Epithelial cell of prostate (primary cell): ENCODE measurements around the gene TPO.
"Not testable (repeated sequence)": the region's sequence is repeated elsewhere in the genome, so short reads cannot be mapped to it uniquely, and the experiment has no call there.

Experiments
- DNase-seq: peaks from one replicate; pipeline ENCODE4 v3.0.0-alpha.2; 2011; ENCODE audit warnings: low read depth, low spot score
- H3K27ac ChIP-seq: fragments of 450-650 bp; 2 replicates; pipeline ENCODE4 v1.5.1; 2017; ENCODE audit warnings: mild to moderate bottlenecking

The TPO gene

DNA sequence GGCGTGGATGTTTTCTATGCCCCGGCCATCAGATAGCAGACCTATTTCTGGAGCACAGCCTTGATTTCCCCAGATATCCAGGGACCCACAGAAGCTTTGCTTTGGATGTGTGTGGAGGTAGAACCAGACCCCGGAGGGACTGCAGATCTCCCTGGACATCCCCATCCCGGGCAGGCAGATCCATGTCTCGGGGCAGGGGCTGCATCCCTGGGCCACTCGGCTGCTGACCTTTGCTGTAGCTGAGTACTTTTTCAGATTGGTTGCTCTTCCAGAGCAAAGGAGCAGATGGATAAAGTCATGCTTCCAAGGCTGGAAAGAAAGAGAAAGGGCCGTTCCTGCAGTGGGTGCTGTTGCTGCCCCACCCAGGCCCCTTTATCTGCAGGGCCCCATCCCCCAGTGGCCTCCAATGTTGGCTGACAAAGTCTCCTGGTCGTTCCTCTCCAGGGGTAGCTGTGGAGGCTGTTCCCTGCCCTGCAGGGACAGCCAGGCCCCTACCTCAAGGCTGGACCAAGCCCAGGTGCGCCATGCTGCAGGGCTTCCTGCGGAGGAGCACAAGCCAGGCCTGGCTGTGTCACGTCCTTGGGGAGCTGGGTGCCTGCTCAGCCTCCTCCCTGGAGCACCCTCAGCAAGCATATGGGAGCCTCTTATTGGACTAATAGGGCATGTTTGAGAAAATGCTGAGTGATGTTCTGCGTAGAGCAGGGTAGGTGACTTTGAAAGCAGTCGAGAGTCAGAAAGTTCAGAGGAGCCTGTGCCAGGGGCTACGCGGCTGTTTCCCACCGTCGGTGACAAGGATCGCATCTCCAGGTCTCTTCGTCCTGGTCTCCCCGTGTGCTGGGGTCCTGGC lies 68.4 kb downstream of the TPO start:
- no peak overlapping the region for H3K27ac ChIP-seq
- DNase-seq = no peak

DNA sequence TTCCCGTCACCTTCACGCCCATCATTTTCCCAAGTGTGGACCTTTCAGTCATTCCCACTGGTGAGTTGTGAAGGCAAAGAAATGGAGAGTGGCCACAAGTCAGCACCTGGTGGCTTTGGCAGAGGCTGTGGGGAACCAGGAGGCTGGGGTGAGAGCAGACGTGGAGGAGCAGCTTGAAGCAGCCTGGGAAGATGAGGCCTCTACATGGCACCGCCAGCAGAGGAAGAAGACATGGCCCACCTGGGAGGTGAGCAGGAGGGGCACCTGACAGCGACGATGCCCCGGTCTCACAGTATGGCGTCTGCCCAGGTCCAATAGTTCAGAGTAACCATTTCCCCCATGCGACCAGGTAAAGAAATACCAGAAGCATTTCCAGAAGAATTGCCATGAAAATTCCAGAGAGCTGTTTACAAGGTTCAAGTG lies 69.0 kb downstream of the TPO start:
- H3K27ac ChIP-seq = no peak overlapping the region
- DNase-seq = no peak

DNA sequence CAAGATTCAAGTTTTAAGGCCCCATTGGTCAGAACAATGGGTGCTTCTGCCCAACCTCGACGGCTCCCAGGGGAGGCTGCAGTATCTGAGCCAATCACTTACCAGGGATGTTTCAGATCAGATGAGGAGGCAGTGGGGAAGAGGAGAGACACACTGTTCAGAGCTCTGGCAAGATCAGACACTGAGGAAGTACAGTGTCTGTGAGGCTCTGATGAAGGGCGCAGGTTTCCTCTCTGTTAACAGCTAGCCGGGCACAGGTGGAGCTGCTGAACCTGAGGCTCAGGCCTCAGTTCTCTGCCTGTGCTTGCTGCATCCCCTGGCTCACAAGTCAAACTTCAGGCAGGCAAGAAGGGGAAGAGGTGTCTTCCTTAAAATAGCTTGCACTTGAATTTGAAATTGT lies 69.7 kb downstream of the TPO start:
- no peak overlapping the region for H3K27ac ChIP-seq
- no peak for DNase-seq

DNA sequence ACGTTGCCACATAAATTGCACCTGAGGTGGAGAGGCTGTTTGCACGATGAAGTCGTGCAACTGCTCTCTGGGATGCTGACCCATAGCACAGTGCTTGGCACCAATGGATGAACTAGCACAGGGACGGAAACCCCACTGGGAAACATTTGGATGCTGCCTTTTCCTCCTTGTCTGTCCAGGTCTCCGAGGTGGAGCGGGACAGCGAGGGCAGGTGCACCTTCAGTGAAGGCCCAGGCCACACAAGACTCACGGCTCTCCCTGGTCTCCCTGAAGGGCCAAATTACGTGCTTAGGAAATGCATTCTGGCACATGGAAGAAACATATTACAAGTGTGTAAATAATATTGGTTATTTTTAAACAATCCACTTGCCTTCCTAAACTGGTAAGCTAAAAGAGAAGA lies 70.3 kb downstream of the TPO start:
- H3K27ac ChIP-seq = no peak overlapping the region
- DNase-seq = no peak

DNA sequence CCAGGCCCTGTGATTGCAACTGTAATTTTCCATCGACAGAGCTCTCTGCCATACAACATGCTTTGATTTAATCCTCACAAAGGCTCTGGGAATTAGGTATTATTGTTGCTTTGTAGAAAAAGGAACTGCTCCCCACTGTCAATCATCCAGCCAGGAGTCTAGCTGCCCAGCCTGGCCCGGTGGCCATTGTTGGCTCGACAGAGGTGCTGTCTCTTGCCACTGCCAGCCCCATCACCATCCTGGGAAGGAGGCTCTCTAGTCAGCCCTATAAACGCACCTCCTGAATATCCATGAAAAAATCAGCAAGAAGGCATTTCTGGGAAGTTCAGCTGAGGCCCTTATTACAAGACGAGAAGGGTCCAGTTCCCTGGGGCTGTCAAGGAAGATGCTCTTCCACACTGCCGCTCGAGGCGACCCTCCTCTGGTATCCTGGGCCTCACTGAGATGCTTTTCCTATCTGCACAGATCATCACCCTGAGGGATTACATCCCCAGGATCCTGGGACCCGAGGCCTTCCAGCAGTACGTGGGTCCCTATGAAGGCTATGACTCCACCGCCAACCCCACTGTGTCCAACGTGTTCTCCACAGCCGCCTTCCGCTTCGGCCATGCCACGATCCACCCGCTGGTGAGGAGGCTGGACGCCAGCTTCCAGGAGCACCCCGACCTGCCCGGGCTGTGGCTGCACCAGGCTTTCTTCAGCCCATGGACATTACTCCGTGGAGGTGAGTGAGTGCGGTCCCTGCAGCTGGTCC lies 71.0 kb downstream of the TPO start:
- DNase-seq = no peak
- no peak overlapping the region for H3K27ac ChIP-seq

DNA sequence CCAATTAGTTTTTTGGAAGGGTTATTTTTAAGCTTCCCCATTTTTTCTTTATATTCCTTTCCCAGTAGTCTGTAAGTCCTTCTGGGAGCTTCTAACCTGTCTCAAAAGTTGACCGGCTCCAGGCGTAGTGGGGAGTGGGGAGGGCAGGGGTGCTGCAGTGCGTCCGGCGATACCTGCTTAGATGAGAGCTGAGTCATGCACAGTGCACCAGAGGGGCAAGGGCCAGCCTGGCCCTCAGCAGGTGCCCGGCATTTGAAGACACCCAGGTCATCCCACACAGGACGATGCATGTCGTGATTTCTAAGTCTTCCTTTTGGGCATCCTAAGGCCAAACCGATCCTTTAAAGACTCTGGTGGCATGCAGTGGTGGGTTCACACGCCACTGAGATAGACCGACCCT lies 73.4 kb downstream of the TPO start:
- no peak for DNase-seq
- no peak overlapping the region for H3K27ac ChIP-seq

DNA sequence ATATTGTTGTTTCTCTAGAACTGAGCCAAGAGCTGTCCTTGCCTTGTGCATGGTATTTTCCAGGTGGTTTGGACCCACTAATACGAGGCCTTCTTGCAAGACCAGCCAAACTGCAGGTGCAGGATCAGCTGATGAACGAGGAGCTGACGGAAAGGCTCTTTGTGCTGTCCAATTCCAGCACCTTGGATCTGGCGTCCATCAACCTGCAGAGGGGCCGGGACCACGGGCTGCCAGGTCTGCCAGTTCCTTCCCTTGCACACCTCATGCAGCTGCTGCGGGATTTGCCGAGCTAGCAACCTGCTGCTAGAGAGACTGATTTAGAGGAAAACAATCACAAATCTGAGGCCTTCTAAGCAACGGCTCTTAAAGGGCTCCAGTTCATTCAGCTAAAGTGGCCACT lies 74.5 kb downstream of the TPO start:
- DNase-seq = no peak
- H3K27ac ChIP-seq = no peak overlapping the region

DNA sequence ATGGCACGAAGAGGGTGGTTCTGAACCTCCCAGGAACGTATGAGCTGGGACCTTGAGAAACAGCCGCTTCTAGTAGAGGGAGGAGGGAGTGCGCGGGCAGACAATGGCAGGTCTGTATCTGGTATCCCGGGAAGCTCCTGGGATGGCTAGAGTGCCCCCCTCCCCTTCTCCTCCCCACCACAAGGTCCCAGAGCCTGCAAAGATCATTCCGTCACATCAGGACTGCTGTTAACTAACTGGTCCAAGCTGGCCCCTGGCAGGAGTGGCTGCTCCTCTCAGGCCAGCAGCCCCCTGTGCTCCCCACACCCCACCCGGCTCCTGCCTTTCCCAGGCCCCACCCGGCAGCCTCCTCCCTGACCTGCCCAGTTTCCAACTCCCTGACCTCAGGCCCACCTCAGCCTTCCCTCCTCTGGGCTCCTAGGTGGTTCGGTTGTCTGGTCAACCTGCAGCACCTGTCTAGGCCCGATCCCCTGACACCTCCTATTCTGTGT lies 75.0 kb downstream of the TPO start:
- DNase-seq = no peak

DNA sequence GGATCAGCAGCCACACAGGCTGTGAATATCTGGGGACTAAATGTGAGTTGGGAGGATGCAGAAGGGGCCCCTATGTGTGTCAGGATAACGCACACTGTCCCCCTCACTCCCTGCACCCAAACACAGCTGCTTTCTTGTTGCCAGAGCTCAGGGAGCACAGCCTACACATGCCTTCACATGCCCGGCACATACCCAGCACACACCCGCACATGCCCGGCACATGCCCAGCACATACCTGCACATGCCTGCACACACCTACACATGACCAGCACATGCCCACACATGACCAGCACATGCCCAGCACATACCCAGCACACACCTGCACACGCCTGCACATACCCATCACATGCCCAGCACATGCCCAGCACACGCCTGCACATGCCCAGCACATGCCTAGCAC lies 75.6 kb downstream of the TPO start:
- no peak for DNase-seq
- no peak overlapping the region for H3K27ac ChIP-seq

More for the DNA sequence above, 75.0 kb downstream of the TPO start:
- H3K27ac ChIP-seq = no peak overlapping the region

DNA sequence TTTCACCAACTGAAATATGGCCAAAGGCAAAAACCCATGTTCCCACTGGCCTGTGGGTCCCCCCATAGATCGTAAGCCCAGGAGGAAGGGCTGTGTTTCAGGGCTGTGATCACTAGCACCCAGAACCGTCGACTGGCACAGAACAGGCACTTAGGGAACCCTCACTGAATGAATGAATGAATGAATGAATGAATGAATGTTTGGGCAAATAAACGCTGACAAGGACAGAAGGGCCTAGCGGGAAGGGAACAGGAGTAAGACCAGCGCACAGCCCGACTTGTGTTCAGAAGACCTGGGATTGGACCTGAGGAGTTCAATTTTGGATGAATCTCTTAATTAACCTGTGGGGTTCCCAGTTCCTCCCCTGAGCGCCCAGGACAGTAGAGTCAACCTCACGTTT lies 76.2 kb downstream of the TPO start:
- no peak for DNase-seq

DNA sequence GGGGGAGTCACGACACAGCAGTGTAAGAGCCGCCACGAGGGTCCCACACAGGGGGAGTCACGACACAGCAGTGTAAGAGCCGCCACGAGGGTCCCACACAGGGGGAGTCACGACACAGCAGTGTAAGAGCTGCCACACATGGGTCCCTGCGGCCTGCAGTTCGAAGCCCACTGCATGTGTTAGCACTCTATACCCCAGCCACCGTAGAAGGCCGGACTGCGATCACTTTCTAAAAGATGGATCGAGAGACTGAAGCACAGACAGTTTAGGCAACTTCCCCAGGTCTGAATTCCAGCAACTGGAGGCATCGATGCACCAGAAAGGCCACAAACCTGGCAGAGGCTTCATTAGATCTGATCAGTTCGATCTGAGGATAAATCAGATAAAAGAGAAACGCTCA lies 77.1 kb downstream of the TPO start:
- H3K27ac ChIP-seq, DNase-seq: not testable (repeated sequence)

More for the DNA sequence above, 76.2 kb downstream of the TPO start:
- no peak overlapping the region for H3K27ac ChIP-seq

DNA sequence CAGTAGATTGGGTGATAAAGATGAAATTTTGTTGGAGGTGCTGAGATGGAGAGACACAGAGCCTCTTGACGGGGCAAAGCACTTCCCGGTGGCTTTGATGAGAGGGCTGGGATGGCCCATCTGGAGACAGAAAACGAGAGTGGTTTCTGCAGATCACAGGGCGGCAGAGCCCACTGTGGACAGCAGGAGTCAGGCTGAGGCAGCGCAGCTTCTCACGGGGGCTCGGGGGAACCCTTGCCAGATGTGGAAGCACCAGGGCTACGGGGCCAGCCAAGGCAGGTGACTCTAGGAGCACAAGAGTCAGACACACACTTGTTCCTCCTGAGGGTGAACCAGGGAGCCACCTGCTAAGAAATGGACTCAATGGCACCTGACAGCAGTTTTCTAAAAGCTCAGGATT lies 78.5 kb downstream of the TPO start:
- no peak overlapping the region for H3K27ac ChIP-seq
- no peak for DNase-seq

DNA sequence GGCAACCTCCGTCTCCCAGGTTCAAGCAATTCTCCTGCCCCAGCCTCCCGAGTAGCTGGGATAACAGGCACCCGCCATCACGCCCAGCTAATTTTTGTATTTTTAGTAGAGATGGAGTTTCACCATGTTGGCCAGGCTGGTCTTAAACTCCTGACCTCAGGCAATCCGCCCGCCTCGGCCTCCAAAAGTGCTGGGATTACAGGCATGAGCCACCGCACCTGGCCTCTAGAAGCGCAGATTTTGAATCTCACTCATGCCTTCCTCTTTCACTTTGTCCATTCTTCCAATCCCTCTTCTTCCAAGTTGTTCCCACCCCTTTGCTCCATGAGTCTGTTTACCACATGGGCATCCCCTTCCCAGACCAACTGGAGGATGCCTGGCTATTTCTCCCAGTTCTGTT lies 79.0 kb downstream of the TPO start:
- H3K27ac ChIP-seq, DNase-seq: not testable (repeated sequence)

DNA sequence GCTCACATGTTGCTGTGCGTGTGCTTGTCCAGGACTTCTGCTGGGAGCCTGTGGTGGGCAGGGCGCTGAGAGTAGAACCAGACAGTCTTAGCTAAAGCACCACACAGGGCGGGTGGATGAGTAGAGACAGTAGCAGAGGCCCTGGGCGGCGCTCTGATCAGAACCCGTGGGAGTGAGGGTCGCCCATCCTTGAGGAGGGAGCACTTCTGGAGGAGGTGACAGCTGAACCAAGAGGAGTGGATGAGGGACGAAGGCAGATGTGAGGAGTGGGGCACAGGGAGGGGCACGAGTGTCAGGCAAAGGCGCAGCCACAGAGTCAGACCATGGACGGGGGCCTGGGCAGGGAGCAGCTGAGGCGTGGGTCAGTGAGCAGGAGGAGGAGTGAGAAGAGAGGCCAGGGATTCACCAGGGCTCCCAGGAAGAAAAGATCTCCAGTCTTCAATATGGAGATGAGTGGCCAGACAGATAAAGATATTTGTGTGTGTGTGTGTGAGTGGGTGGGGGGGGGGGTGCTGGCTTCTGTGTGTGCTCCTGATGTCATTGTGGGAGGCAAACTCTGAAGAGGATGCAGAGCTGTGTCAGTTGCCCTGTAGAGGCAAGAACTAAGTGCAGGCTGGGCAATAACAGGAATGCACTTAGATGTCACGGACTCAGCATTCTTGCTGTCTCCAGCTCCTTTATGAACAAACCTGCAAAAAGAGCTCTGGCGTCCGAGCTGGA lies 79.6 kb downstream of the TPO start:
- no peak for DNase-seq
- H3K27ac ChIP-seq = no peak overlapping the region

DNA sequence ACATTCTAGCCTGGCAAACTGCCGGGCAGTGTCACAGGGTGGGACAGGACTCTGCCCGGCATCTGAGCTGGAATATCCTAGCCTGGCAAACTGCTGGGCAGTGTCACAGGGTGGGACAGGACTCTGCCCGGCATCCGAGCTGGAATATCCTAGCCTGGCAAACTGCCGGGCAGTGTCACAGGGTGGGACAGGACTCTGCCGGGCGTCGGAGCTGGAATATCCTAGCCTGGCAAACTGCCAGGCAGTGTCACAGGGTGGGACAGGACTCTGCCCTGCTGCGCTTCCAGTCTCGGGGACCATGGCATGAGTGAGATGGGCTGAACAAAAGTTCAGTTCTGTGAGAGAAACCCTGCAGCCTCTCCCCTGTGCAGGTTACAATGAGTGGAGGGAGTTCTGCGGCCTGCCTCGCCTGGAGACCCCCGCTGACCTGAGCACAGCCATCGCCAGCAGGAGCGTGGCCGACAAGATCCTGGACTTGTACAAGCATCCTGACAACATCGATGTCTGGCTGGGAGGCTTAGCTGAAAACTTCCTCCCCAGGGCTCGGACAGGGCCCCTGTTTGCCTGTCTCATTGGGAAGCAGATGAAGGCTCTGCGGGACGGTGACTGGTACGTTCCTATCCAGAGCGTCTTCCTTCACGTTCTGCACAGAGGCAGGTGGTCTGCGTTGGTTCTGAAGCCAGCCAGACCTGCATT lies 80.3 kb downstream of the TPO start:
- DNase-seq = no peak
- H3K27ac ChIP-seq = no peak overlapping the region

DNA sequence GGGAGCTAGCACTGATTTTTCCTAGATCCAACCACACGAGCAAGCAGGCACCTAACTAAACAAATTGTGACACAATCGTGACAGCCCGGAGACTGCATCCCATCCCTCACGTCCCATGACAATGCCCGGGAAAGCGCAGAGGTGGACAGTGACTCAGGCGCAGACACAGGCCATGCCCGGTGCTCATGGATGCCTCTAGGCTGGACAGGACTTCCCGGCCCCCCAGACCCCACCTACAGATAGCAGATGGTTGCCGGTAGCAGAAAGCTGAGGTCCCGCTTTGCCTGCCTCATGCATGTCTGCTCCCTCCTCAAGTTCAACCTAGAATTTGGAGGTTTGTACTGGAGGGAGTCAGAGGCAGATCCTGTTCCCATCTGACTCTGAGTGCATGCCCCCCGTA lies 81.0 kb downstream of the TPO start:
- no peak for DNase-seq
- H3K27ac ChIP-seq = no peak overlapping the region

DNA sequence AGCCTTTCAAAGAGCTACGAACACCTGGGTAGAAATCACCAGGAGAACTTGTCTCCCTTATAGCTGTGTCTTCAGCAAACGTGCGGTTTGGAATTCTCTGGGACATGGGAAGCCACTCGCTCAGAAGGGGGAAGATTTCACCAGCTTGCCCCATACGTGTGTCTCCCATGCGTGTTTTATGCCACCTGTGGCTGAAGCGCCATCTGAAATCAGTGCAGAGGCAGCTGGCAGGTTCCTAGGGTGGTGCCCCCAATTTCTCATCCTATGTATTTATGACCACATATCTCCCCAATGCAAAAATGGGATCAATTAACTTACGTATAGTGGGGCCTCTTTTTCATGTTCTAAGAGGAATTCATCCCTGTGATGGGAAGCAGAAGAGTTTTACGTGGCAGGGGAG lies 81.6 kb downstream of the TPO start:
- DNase-seq = no peak
- no peak overlapping the region for H3K27ac ChIP-seq

DNA sequence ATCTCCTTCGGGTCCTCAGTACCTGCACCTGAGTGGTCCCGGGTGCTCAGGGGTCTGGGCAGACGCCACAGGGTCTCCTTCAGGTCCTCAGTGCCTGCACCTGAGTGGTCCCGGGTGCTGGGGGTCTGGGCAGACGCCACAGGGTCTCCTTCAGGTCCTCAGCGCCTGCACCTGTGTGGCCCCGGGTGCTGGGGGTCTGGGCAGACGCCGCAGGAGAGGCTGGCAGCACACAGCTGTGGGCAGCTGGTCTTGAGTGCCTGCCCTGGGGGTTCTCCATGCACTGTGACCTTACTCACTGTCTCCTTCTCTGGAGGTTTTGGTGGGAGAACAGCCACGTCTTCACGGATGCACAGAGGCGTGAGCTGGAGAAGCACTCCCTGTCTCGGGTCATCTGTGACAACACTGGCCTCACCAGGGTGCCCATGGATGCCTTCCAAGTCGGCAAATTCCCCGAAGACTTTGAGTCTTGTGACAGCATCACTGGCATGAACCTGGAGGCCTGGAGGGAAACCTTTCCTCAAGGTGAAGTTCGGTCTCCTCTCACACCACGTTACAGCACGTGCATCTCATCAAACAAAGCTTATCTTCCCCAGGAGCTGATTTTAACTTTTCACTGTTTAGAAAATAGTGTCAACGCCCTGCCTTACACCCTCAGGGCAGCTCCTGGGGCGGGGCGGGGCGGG lies 82.6 kb downstream of the TPO start:
- no peak overlapping the region for H3K27ac ChIP-seq
- DNase-seq = no peak

DNA sequence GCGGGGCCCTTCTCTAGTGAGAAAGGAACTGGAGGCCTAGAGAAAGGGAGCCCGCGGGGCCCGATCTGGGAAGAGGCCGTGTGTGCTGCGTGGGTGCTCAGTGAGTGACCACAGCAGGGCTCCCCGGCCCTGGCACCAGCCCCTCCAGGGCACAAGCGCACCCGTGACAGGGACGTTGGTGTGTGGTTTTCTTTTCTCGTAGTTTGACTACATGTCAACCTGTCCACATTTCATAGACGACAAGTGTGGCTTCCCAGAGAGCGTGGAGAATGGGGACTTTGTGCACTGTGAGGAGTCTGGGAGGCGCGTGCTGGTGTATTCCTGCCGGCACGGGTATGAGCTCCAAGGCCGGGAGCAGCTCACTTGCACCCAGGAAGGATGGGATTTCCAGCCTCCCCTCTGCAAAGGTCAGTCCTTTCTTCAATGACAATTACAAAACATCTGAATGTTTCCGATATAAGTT lies 83.1 kb downstream of the TPO start:
- no peak overlapping the region for H3K27ac ChIP-seq
- no peak for DNase-seq
